IMR-90 (cell line): ENCODE measurements around the gene ZMIZ1. TPM values are rescaled to one million over a fixed set of nuclear protein-coding genes. Genes with fewer than 3 reads are reported as not detected.

Experiments used
- ATAC-seq: fragments of 200-7000 bp; cut with Tn5 transposase; 2 replicates; pipeline ENCODE4 v1.9.1; 2020; ENCODE audit warnings: low read depth, mild to moderate bottlenecking, moderate library complexity
- BruUV-seq: library from RNA; stranded (reverse); fragments of 400-500 nt; replicated peaks from 2 replicates; lab custom pipeline; 2021; lab: Mats Ljungman, UMichigan
- CTCF ChIA-PET: fragments of 300-600 bp; formaldehyde crosslinking; extraction: SDS; loops from one replicate; lab custom pipeline; 2021; ENCODE audit warnings: antibody characterized with exemption; lab: Yijun Ruan, JAX
- POLR2A ChIA-PET: fragments of 300-600 bp; sonication (Branson Sonifier 250); formaldehyde crosslinking; loops from one replicate; lab custom pipeline; 2022; ENCODE audit warnings: antibody characterized with exemption; ENCODE audit not compliant: unreplicated experiment; lab: Charles Lee
- DNase-seq: peaks from one replicate; pipeline ENCODE4 v3.0.0; 2013
- H2AFZ ChIP-seq: replicated peaks from 2 replicates; pipeline ENCODE3; 2013; ENCODE audit warnings: low read length, mild to moderate bottlenecking; ENCODE audit not compliant: poor library complexity
- H2AK5ac ChIP-seq: 2 replicates; pipeline ENCODE4 v1.6.1; 2013; ENCODE audit warnings: low read depth, low read length, inconsistent platforms
- H2AK9ac ChIP-seq: replicated peaks from 2 replicates; pipeline ENCODE3; 2013; ENCODE audit warnings: mild to moderate bottlenecking, low read depth, low read length, moderate library complexity; ENCODE audit not compliant: poor library complexity
- H2BK120ac ChIP-seq: 2 replicates; pipeline ENCODE4 v1.6.1; 2013; ENCODE audit warnings: low read depth, low read length, inconsistent platforms
- H2BK15ac ChIP-seq: 3 replicates; pipeline ENCODE4 v1.6.1; 2013; ENCODE audit warnings: low read depth, low read length, inconsistent platforms
- H2BK20ac ChIP-seq: 2 replicates; pipeline ENCODE4 v1.6.1; 2013; ENCODE audit warnings: low read depth, mild to moderate bottlenecking, inconsistent platforms, low read length, moderate library complexity
- H2BK5ac ChIP-seq: 2 replicates; pipeline ENCODE4 v1.6.1; 2013; ENCODE audit warnings: mild to moderate bottlenecking, low read depth, low read length, inconsistent platforms; ENCODE audit not compliant: poor library complexity, severe bottlenecking
- H3K14ac ChIP-seq: replicated peaks from 2 replicates; pipeline ENCODE4 v1.6.1; 2013; ENCODE audit warnings: low read depth, low read length, inconsistent platforms
- H3K18ac ChIP-seq: 2 replicates; pipeline ENCODE4 v1.6.1; 2013; ENCODE audit warnings: low read depth, low read length, control low read depth
- H3K23ac ChIP-seq: 2 replicates; pipeline ENCODE4 v1.6.1; 2013; ENCODE audit warnings: low read depth, low read length, inconsistent platforms
- H3K27ac ChIP-seq: 2 replicates; pipeline ENCODE4 v1.5.1; 2013; ENCODE audit warnings: mild to moderate bottlenecking, control low read depth, low read length; ENCODE audit not compliant: insufficient read depth
- H3K27me3 ChIP-seq: 2 replicates; pipeline ENCODE4 v1.6.1; 2013; ENCODE audit warnings: low read length; ENCODE audit not compliant: control insufficient read depth, insufficient read depth
- H3K36me3 ChIP-seq: 2 replicates; pipeline ENCODE4 v1.6.1; 2013; ENCODE audit warnings: low read length, mixed read lengths; ENCODE audit not compliant: control insufficient read depth, insufficient read depth
- H3K4ac ChIP-seq: 2 replicates; pipeline ENCODE4 v1.6.1; 2013; ENCODE audit warnings: low read depth, low read length, inconsistent platforms
- H3K4me1 ChIP-seq: 2 replicates; pipeline ENCODE4 v1.6.1; 2013; ENCODE audit warnings: low read length, mixed read lengths; ENCODE audit not compliant: control insufficient read depth, insufficient read depth
- H3K4me2 ChIP-seq: 2 replicates; pipeline ENCODE4 v1.6.1; 2013; ENCODE audit warnings: low read depth, mild to moderate bottlenecking, control low read depth, low read length, moderate library complexity
- H3K4me3 ChIP-seq: 2 replicates; pipeline ENCODE4 v1.5.1; 2013; ENCODE audit warnings: low read depth, mild to moderate bottlenecking, control low read depth, low read length, moderate library complexity; ENCODE audit not compliant: insufficient read depth
- H3K56ac ChIP-seq: 2 replicates; pipeline ENCODE4 v1.6.1; 2013; ENCODE audit warnings: low read length, inconsistent platforms; ENCODE audit not compliant: insufficient read depth; ENCODE audit errors: extremely low read depth
- H3K79me1 ChIP-seq, 2 experiments: 2 replicates each; pipeline ENCODE4 v1.6.1; 2013; ENCODE audit warnings: low read length in 2 of 2, inconsistent platforms in 1 of 2, low read depth in 1 of 2
- H3K9ac ChIP-seq: 2 replicates; pipeline ENCODE4 v1.6.1; 2013; ENCODE audit warnings: low read depth, low read length, control low read depth
- H3K9me1 ChIP-seq: 2 replicates; pipeline ENCODE4 v1.6.1; 2013; ENCODE audit warnings: low read length, inconsistent platforms; ENCODE audit not compliant: insufficient read depth
- H3K9me3 ChIP-seq: 2 replicates; pipeline ENCODE4 v1.6.1; 2013; ENCODE audit warnings: low read length; ENCODE audit not compliant: control insufficient read depth, insufficient read depth
- H4K20me1 ChIP-seq: 2 replicates; pipeline ENCODE4 v1.6.1; 2013; ENCODE audit warnings: low read length, inconsistent platforms; ENCODE audit not compliant: insufficient read depth
- H4K5ac ChIP-seq: 2 replicates; pipeline ENCODE4 v1.6.1; 2013; ENCODE audit warnings: mild to moderate bottlenecking, low read depth, low read length, control low read depth
- H4K8ac ChIP-seq, 2 experiments: 2 replicates each; pipeline ENCODE4 v1.6.1; 2013; ENCODE audit warnings: low read depth in 2 of 2, low read length in 2 of 2, control low read depth in 1 of 2, inconsistent platforms in 1 of 2
- H4K91ac ChIP-seq: 2 replicates; pipeline ENCODE4 v1.6.1; 2013; ENCODE audit warnings: low read depth, low read length, inconsistent platforms; ENCODE audit not compliant: insufficient read depth
- BHLHE40 ChIP-seq: fragments of 150-350 bp; IDR thresholded peaks from 2 replicates; pipeline ENCODE4 v1.6.1; 2016; ENCODE audit warnings: mild to moderate bottlenecking, low read depth, low read length
- FOS ChIP-seq: fragments of 150-350 bp; IDR thresholded peaks from 2 replicates; pipeline ENCODE4 v1.6.1; 2016; ENCODE audit warnings: low read depth, low read length
- MXI1 ChIP-seq: IDR thresholded peaks from 2 replicates; pipeline ENCODE4 v1.6.1; 2012; ENCODE audit warnings: low read depth, mild to moderate bottlenecking, low read length, moderate library complexity, borderline replicate concordance
- NFE2L2 ChIP-seq: fragments of 150-350 bp; IDR thresholded peaks from 2 replicates; pipeline ENCODE4 v1.6.1; 2016; ENCODE audit warnings: low read depth, mild to moderate bottlenecking, low read length
- POLR2A ChIP-seq: IDR thresholded peaks from 2 replicates; pipeline ENCODE4 v1.6.1; 2012; ENCODE audit warnings: mild to moderate bottlenecking, low read depth, low read length
- RAD21 ChIP-seq: IDR thresholded peaks from 2 replicates; pipeline ENCODE4 v1.6.1; 2012; ENCODE audit warnings: low read length, improper control_type of control experiment
- SMC3 ChIP-seq: fragments of 150-350 bp; IDR thresholded peaks from 2 replicates; pipeline ENCODE4 v1.6.1; 2016; ENCODE audit warnings: low read depth, mild to moderate bottlenecking, antibody characterized with exemption, low read length, moderate library complexity
- WGBS, 2 experiments: methylation state at CpG; one replicate each; pipeline versions ENCODE4 v1.1.5 to v1.1.7; 2013; ENCODE audit warnings: missing lambda C conversion rate in 2 of 2; ENCODE audit not compliant: insufficient read length in 1 of 2; ENCODE audit errors: extremely low coverage in 2 of 2; 5-methylcytosine and 5-hydroxymethylcytosine counted together
- dilution Hi-C: fragments of 300-500 bp; cut with HindIII; formaldehyde crosslinking; loops from one replicate; pipeline ENCODE4 v1.14.3; 2018; ENCODE audit warnings: low sequenced_read_pairs; ENCODE audit not compliant: unreplicated experiment
- in situ Hi-C: fragments of 300-500 bp; cut with MboI; formaldehyde crosslinking; loops from 3 replicates; pipeline ENCODE4 v1.14.3; 2019; ENCODE audit warnings: low sequenced_read_pairs, inconsistent platforms, mixed read lengths
- intact Hi-C: fragments of 100-400 bp; cut with micrococcal nuclease; formaldehyde crosslinking; loops from 2 replicates; pipeline ENCODE4 v1.10.0; 2022
- polyA plus RNA-seq, 3 experiments: library from polyadenylated mRNA; depleted of rRNA; stranded (reverse); fragments of >200 nt; gene quantifications; 2 replicates each; pipeline ENCODE4 v1.2.3, GENCODE V29; 2012; ENCODE audit warnings: low replicate concordance in 1 of 3
- total RNA-seq: library from RNA; depleted of rRNA; stranded (reverse); fragments of >200 nt; gene quantifications from 2 replicates; pipeline ENCODE4 v1.2.3, GENCODE V29; 2012

The ZMIZ1 gene
- total and polyA plus RNA-seq, 2 of the 4 experiments (the other 2 are of a cell fraction) = 6.6 to 48.7 TPM

DNA sequence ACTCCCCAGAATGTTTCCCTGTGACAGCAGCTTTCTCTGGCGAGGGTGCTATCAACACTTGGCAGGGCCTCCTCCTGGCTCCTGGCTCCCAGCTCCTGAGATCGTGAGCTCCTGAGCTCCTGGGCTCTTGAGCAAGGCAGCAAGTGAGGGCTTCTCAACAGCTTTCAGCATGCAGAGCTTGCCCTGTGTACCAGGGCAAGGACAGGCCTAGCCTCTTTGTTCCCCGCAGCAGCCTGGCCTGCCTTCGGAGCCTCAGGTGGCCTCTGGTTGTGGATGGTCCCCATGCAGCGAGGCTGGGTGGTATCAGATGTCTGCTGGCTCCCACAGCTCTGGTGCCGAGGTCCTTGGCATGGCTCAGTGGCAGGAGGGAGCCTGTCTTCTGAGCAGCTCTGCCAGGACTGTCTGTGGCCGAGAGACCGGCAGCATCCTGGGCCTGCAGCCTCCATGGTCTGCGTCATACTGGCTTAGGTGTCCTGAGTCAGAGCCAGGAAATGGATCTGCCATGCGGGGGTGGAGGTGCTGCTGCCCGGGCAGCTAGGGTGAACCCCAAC is 44.2 kb downstream of the ZMIZ1 start:
- H3K23ac ChIP-seq = peak overlapping the region; percentile 66
- H3K56ac ChIP-seq = peak overlapping the region; percentile 14
- WGBS, 2 experiments = 14% methylated on average over 5 of the region's 11 CpGs; no CpG with 5 or more reads in 1 of the 2 experiments
- peak overlapping the region; percentile 89 for H2AK9ac ChIP-seq
- no peaks in the 10 kb centered on the region for H3K27me3 ChIP-seq
- peak overlapping the region; percentile 54 for H3K4me2 ChIP-seq
- H3K4me3 ChIP-seq = no peak overlapping the region
- no peaks in the 10 kb centered on the region for H3K9me3 ChIP-seq
- BruUV-seq = no TSS peak
- peak overlapping the region; percentile 83 for H3K14ac ChIP-seq
- peaks cover 58% of the 10 kb centered on the region for H3K4me1 ChIP-seq
- H3K36me3 ChIP-seq = peaks cover 23% of the 10 kb centered on the region
- dilution Hi-C loops (no loop called here), intact Hi-C loops (loop anchor here (5.0 kb wide), 1 partner anchor 41 kb away; no protein-coding TSS in a partner anchor), in situ Hi-C loops (no loop called here)
- peak overlapping the region; percentile 48 to 54 for H4K8ac ChIP-seq
- H3K18ac ChIP-seq = peak overlapping the region; percentile 48
- peak overlapping the region; percentile 45; the same call in 1 of the 2 replicates for H3K9ac ChIP-seq
- peak overlapping the region; percentile 72 for H2BK120ac ChIP-seq
- peaks cover 100% of the 10 kb centered on the region for H4K20me1 ChIP-seq
- TF ChIP-seq NFE2L2 (no peak), FOS (peak; percentile 71), POLR2A (peak; percentile 68), RAD21 (peak; percentile 31; the same call in 1 of the 2 replicates), MXI1 (no peak), BHLHE40 (peak; percentile 20; the same call in 1 of the 2 replicates), SMC3 (peak; percentile 14; the same call in 1 of the 2 replicates)
- H4K5ac ChIP-seq = peak overlapping the region; percentile 51; the same call in 1 of the 2 replicates
- H2BK5ac ChIP-seq = peak overlapping the region; percentile 84
- POLR2A ChIA-PET = no interaction called here
- peak overlapping the region; percentile 75 for H4K91ac ChIP-seq
- H3K4ac ChIP-seq = peak overlapping the region; percentile 86
- peak overlapping the region; percentile 95 for H2AK5ac ChIP-seq
- ATAC-seq (peak; percentile 76), DNase-seq (peak; percentile 92)
- peak overlapping the region; percentile 87 for H3K27ac ChIP-seq
- peak overlapping the region; percentile 54 for H2BK20ac ChIP-seq
- H2AFZ ChIP-seq = peak overlapping the region; percentile 61
- peaks cover 66% of the 10 kb centered on the region for H3K9me1 ChIP-seq
- CTCF ChIA-PET = interaction anchor here (0.8 kb wide), 1 partner anchor 37 kb away, joined by 3 read pairs; no protein-coding TSS in a partner anchor
- H3K79me1 ChIP-seq = peaks cover 33 to 100% of the 10 kb centered on the region in 2 experiments
- peak overlapping the region; percentile 71; the same call in 2 of the 3 replicates for H2BK15ac ChIP-seq
